Type B pancreatic cell (in vitro differentiated cells): ENCODE results near the gene COL5A1. TPM values are rescaled to one million over a fixed set of nuclear protein-coding genes. Genes with fewer than 3 reads are reported as not detected.
A peak's percentile ranks its signal among the peaks of the same experiment; 100 is the strongest.

Experiments
- DNase-seq: peaks from one replicate; pipeline ENCODE4 v3.0.0; 2021; ENCODE audit warnings: mixed read lengths; ENCODE audit not compliant: unreplicated experiment; ENCODE audit errors: extremely low spot score
- H3K27ac Mint-ChIP-seq: 2 replicates; pipeline ENCODE4 v1.8.0; 2021; ENCODE audit warnings: mild to moderate bottlenecking, mixed read lengths
- H3K27me3 Mint-ChIP-seq: 2 replicates; pipeline ENCODE4 v1.8.0; 2021; ENCODE audit warnings: mixed read lengths
- H3K36me3 Mint-ChIP-seq: 2 replicates; pipeline ENCODE4 v1.8.0; 2021; ENCODE audit warnings: mixed read lengths
- H3K4me1 Mint-ChIP-seq: one replicate; pipeline ENCODE4 v1.8.0; 2021; ENCODE audit warnings: mixed read lengths; ENCODE audit not compliant: unreplicated experiment
- H3K4me3 Mint-ChIP-seq: 2 replicates; pipeline ENCODE4 v1.8.0; 2021; ENCODE audit warnings: mild to moderate bottlenecking, mixed read lengths
- H3K9me3 Mint-ChIP-seq: 2 replicates; pipeline ENCODE4 v1.8.0; 2021; ENCODE audit warnings: mixed read lengths
- CTCF ChIP-seq: fragments of 200-600 bp; sonication (generic); conservative IDR thresholded peaks from 2 replicates; pipeline ENCODE4 v1.5.0; 2021; ENCODE audit warnings: antibody characterized with exemption, mild to moderate bottlenecking
- total RNA-seq: library from RNA; stranded (reverse); gene quantifications from 2 replicates; pipeline ENCODE4 v1.2.1, GENCODE V29; 2021; ENCODE audit warnings: low replicate concordance

Gene COL5A1
- total RNA-seq, 1 donor from 2014 or later, result 112 TPM

GRCh38 chr9:134660407-134660806, 18.8 kb downstream of the COL5A1 start:
- H3K9me3 Mint-ChIP-seq, result no peaks in the 10 kb centered on the region
- H3K27ac Mint-ChIP-seq, result no peak overlapping the region
- H3K36me3 Mint-ChIP-seq, result peaks cover 19% of the 10 kb centered on the region
- peaks cover 27% of the 10 kb centered on the region for H3K4me1 Mint-ChIP-seq
- peak; percentile 75 for TF ChIP-seq CTCF
- no peak overlapping the region for H3K4me3 Mint-ChIP-seq
- H3K27me3 Mint-ChIP-seq, result peaks cover 2% of the 10 kb centered on the region
- no peak for DNase-seq

- Mint-ChIP-seq H3K9me3 (no peaks in the 10 kb centered on the region), H3K4me3 (no peak overlapping the region), H3K27ac (peak overlapping the region; percentile 29), H3K36me3 (peaks cover 21% of the 10 kb centered on the region), H3K4me1 (peaks cover 27% of the 10 kb centered on the region), H3K27me3 (peaks cover 4% of the 10 kb centered on the region)
- no peak for TF ChIP-seq CTCF
- no peak for DNase-seq
Observed at GRCh38 chr9:134661299-134661698, 19.7 kb downstream of the COL5A1 start.

- Mint-ChIP-seq H3K4me3 (peak overlapping the region; percentile 67), H3K4me1 (peaks cover 29% of the 10 kb centered on the region), H3K27me3 (peaks cover 8% of the 10 kb centered on the region), H3K9me3 (no peaks in the 10 kb centered on the region), H3K36me3 (peaks cover 24% of the 10 kb centered on the region), H3K27ac (peak overlapping the region; percentile 29)
- no peak for DNase-seq
- TF ChIP-seq CTCF, result no peak
Observed at GRCh38 chr9:134661791-134662142, 20.2 kb downstream of the COL5A1 start.

GRCh38 chr9:134662143-134662876, 20.7 kb downstream of the COL5A1 start:
- no peaks in the 10 kb centered on the region for H3K9me3 Mint-ChIP-seq
- H3K27ac Mint-ChIP-seq, result peak overlapping the region; percentile 29
- H3K27me3 Mint-ChIP-seq, result peaks cover 8% of the 10 kb centered on the region
- H3K36me3 Mint-ChIP-seq, result peaks cover 28% of the 10 kb centered on the region
- peaks cover 30% of the 10 kb centered on the region for H3K4me1 Mint-ChIP-seq
- H3K4me3 Mint-ChIP-seq, result peak overlapping the region; percentile 67
- no peak for TF ChIP-seq CTCF
- DNase-seq, result no peak

- H3K27me3 Mint-ChIP-seq, result peaks cover 8% of the 10 kb centered on the region
- H3K4me3 Mint-ChIP-seq, result peak overlapping the region; percentile 67
- peaks cover 30% of the 10 kb centered on the region for H3K4me1 Mint-ChIP-seq
- DNase-seq, result no peak
- peak overlapping the region; percentile 29 for H3K27ac Mint-ChIP-seq
- peaks cover 2% of the 10 kb centered on the region for H3K9me3 Mint-ChIP-seq
- no peak for TF ChIP-seq CTCF
- peaks cover 30% of the 10 kb centered on the region for H3K36me3 Mint-ChIP-seq
Observed at GRCh38 chr9:134663084-134663483, 21.5 kb downstream of the COL5A1 start.
